ENCODE measurements around the gene DPRX. TPM values are rescaled to one million over a fixed set of nuclear protein-coding genes. Genes with fewer than 3 reads are reported as not detected.

The DPRX gene
- total RNA-seq, 2 donors from 2014 or later: not detected

Small RNA genes within 50 kb of the gene (microRNA-seq; reads per million reads assigned to microRNA genes)
- gene MIR1323 (0.27 to 0.81 reads per million in 2 donors), gene MIR498 (0 to 1.0 reads per million in 2 donors), gene MIR512-1 (0 reads per million in 2 donors), gene MIR512-2 (0 reads per million in 2 donors), gene MIR515-1 (0 reads per million in 2 donors), gene MIR515-2 (0 reads per million in 2 donors), gene MIR519C (0.82 to 8.5 reads per million in 2 donors), gene MIR519E (0 reads per million in 2 donors), gene MIR520E (0.82 to 3.4 reads per million in 2 donors), gene MIR520F (4.4 to 30.4 reads per million in 2 donors)

Other genes starting within 250 kb of the DPRX start
- 1 to 10 TPM; 4.9 to 5.9 TPM for gene ZNF765, start 236.8 kb upstream of the DPRX start, total RNA-seq
- gene ZNF761, start 200.0 kb upstream of the DPRX start, total RNA-seq: 1 to 10 TPM; 4.9 to 5.4 TPM
- gene ZNF813, start 164.3 kb upstream of the DPRX start, total RNA-seq: 1 to 10 TPM; 1.5 TPM
- gene ZNF331, start 93.9 kb upstream of the DPRX start, total RNA-seq: 10 to 100 TPM; 10.4 to 36.1 TPM
- gene NLRP12, start 192.3 kb downstream of the DPRX start, total RNA-seq: under 1 TPM; 0.56 to 0.84 TPM
- 100 to 1,000 TPM; 106 to 209 TPM for gene MYADM, start 235.9 kb downstream of the DPRX start, total RNA-seq